Colonic mucosa (tissue), 4 donors: ENCODE measurements around the gene PGBD5. TPM values are rescaled to one million over a fixed set of nuclear protein-coding genes. Genes with fewer than 3 reads are reported as not detected.

Source experiments
- DNase-seq: peaks from one replicate; pipeline ENCODE4 v3.0.0-alpha.2; 2020
- H3K27ac ChIP-seq: fragments of 200-600 bp; one replicate; pipeline ENCODE4 v1.8.0; 2021
- H3K27me3 ChIP-seq: fragments of 200-600 bp; one replicate; pipeline ENCODE4 v1.8.0; 2021
- H3K36me3 ChIP-seq: fragments of 200-600 bp; one replicate; pipeline ENCODE4 v1.8.0; 2021
- H3K4me1 ChIP-seq: fragments of 200-600 bp; one replicate; pipeline ENCODE4 v1.8.0; 2021; ENCODE audit warnings: mild to moderate bottlenecking
- H3K4me3 ChIP-seq: fragments of 200-600 bp; one replicate; pipeline ENCODE4 v1.8.0; 2021
- H3K9ac ChIP-seq, 2 donors: one replicate each; pipeline ENCODE4 v1.7.0; 2013; ENCODE audit warnings: control low read depth in 2 of 2, low read depth in 2 of 2, low read length in 2 of 2
- H3K9me3 ChIP-seq: fragments of 200-600 bp; one replicate; pipeline ENCODE4 v1.8.0; 2021
- CTCF ChIP-seq: fragments of 200-600 bp; IDR thresholded peaks from one replicate; pipeline ENCODE4 v1.8.0; 2022; ENCODE audit warnings: antibody characterized with exemption, mild to moderate bottlenecking
- intact Hi-C: fragments of 100-400 bp; cut with DNase I; formaldehyde crosslinking; loops from one replicate; pipeline ENCODE4 v1.14.1; 2022
- total RNA-seq, 2 donors: library from RNA; stranded (reverse); fragmentation: NEBNext Ultra II Directional in 1 of 2; extraction: Animal tissue kit (Norgen Biotek cat#: 25700) in 1 of 2; gene quantifications; one replicate each; pipeline ENCODE4 v1.2.1, GENCODE V29; 2021
- donor health status: healthy.
- donor health status: DM: no; HTN: no; CAD: no.
- donor health status: DM: no; HTN: no; CAD: no.

Gene PGBD5
- total RNA-seq, 2 donors from 2014 or later: 6.4 to 14.8 TPM

DNA sequence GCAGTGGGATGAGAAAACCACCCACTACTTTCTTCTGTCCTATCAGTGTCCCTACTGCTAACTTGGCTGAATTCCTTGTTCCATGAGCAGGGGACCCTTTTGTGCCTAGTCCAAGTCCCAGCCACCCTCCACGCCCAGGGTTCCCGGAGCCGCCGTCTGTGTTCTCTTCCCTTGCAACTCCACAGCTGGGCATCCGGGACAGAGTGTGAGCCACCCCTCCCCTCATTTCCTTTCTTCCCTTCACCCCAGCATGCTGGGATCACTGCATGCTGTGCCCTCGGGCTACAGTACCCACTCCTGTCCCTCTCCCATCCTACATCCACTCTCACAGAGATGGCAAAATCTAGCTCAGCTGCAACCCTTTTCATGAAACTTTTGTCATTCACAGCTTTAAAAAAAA lies 44.5 kb downstream of the PGBD5 start:
- DNase-seq: no peak
- no peaks in the 10 kb centered on the region for H3K4me1 ChIP-seq
- H3K9ac ChIP-seq: no peak overlapping the region
- TF ChIP-seq CTCF: no peak
- H3K36me3 ChIP-seq: no peaks in the 10 kb centered on the region
- no peaks in the 10 kb centered on the region for H3K9me3 ChIP-seq
- H3K27me3 ChIP-seq: no peaks in the 10 kb centered on the region
- H3K4me3 ChIP-seq: no peak overlapping the region
- intact Hi-C loops: no loop called here
- no peak overlapping the region for H3K27ac ChIP-seq

DNA sequence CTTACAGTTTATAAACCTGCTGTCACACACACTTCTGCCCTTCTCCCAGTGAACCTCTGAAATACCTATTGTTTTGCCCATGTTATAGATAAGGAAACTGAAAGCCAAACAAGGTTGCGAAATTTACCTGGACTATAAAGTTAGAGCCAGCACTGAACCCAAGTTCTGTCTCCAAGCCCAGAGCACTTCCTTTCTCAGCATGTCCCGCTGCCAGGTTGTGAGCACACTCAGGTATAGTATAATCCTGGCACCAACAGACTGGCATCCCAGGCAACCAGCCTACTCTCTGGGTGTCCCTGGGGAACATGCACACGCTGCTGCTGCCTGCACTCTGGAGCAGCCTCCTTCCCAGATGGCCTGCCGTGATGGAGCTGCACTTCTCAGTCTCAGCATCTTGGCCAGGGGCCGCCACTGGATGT lies 45.1 kb downstream of the PGBD5 start:
- Histone ChIP-seq H3K4me1 (no peaks in the 10 kb centered on the region), H3K36me3 (no peaks in the 10 kb centered on the region), H3K9me3 (no peaks in the 10 kb centered on the region), H3K4me3 (no peak overlapping the region), H3K27me3 (no peaks in the 10 kb centered on the region), H3K27ac (no peak overlapping the region), H3K9ac (no peak overlapping the region)
- peak; percentile 22 for DNase-seq
- TF ChIP-seq CTCF: no peak
- intact Hi-C loops: no loop called here

DNA sequence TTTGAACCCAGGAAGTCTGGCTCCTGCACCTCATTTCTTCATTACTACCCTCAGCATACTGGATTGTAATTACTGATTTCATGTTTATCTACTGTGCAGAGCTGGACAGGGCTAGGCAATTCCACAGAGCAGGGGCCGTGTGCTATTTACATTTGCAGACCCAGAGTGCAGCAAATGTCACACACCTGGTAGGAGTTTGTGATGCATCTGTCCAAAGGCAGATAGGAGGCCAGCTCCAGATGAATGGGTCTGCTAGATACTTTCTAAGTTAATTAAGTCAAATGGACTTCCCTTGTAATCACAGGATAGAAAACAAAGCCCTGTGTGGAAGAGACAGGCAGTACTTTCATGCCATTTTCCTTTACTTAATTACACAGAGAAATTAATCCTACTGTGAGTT lies 46.2 kb downstream of the PGBD5 start:
- no peak for DNase-seq
- H3K9me3 ChIP-seq: no peaks in the 10 kb centered on the region
- H3K4me1 ChIP-seq: no peaks in the 10 kb centered on the region
- H3K4me3 ChIP-seq: no peak overlapping the region
- no peaks in the 10 kb centered on the region for H3K36me3 ChIP-seq
- intact Hi-C loops: no loop called here
- no peak for TF ChIP-seq CTCF
- H3K27me3 ChIP-seq: no peaks in the 10 kb centered on the region
- H3K27ac ChIP-seq: no peak overlapping the region
- H3K9ac ChIP-seq: no peak overlapping the region

DNA sequence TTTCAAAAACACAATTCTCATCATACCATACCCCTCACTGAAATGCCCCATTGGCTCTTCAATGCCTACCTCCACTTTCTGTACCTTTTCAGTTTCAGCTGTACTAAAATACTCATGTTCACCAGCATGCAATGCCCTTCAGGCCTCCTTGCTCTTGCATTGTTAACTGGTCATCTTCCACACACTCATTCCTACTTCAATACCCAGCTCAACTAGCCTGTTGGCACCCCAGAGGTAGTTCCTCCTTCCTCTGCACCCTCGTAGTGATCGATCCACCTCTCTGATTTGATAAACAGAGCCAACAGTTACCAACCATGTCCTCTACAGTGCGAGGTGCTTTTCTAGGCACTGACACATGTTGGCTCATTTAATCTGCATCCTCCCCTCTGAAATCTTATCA lies 46.7 kb downstream of the PGBD5 start:
- H3K4me1 ChIP-seq: no peaks in the 10 kb centered on the region
- no peaks in the 10 kb centered on the region for H3K36me3 ChIP-seq
- DNase-seq: no peak
- H3K4me3 ChIP-seq: no peak overlapping the region
- H3K27me3 ChIP-seq: no peaks in the 10 kb centered on the region
- intact Hi-C loops: no loop called here
- H3K27ac ChIP-seq: no peak overlapping the region
- no peak overlapping the region for H3K9ac ChIP-seq
- H3K9me3 ChIP-seq: no peaks in the 10 kb centered on the region
- no peak for TF ChIP-seq CTCF

GRCh38 chr1:230377851-230378250 lies 48.3 kb downstream of the PGBD5 start:
- no peak for DNase-seq
- intact Hi-C loops: no loop called here

More at GRCh38 chr1:230377851-230378250, 48.3 kb downstream of the PGBD5 start:
- no peaks in the 10 kb centered on the region for H3K36me3 ChIP-seq
- no peak overlapping the region for H3K27ac ChIP-seq
- H3K27me3 ChIP-seq: no peaks in the 10 kb centered on the region
- H3K4me3 ChIP-seq: no peak overlapping the region
- no peaks in the 10 kb centered on the region for H3K4me1 ChIP-seq
- H3K9ac ChIP-seq: no peak overlapping the region
- no peak for TF ChIP-seq CTCF
- H3K9me3 ChIP-seq: no peaks in the 10 kb centered on the region
